HG02938 (cell line): Measurements from ENCODE around the gene NQO1.
"Not testable (repeated sequence)": the region's sequence is repeated elsewhere in the genome, so short reads cannot be mapped to it uniquely, and the experiment has no call there.

Experiments used
- ATAC-seq: cut with Tn5 transposase; IDR thresholded peaks from one replicate; pipeline ENCODE4 v1.9.1; 2021; ENCODE audit warnings: mild to moderate bottlenecking, moderate library complexity; ENCODE audit not compliant: unreplicated experiment

The NQO1 gene

GRCh38 chr16:69726313-69727060, at the start of gene NQO1:
Gene NQO1 (minus strand): TSS chr16:69726560. CDS start chr16:69726439, 121 bp downstream.
- peak; percentile 96 for ATAC-seq

- no peak for ATAC-seq
These were observed 49.2 kb upstream of the NQO1 start for GRCh38 chr16:69775563-69775962.

GRCh38 chr16:69773260-69773947, 47.0 kb upstream of the NQO1 start:
- no peak for ATAC-seq

DNA sequence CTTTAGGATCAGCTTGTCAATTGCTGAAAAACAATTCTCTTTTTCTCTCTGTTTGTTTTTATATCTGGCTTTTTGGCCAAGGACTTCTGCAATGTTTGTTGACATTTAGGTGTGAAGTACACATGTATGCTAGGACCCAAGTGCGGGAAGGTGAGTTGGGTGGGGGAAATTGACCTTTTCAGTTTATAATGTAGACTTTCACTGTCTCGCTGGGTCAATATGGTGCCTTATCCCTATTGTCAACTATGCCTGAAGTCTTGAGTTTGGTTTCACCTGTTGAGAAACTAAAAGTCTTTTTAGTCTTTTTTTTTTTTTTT, 45.2 kb upstream of the NQO1 start:
- no peak for ATAC-seq

GRCh38 chr16:69769404-69769803, 43.0 kb upstream of the NQO1 start:
- no peak for ATAC-seq

GRCh38 chr16:69768666-69769065, 42.3 kb upstream of the NQO1 start:
- no peak for ATAC-seq

DNA sequence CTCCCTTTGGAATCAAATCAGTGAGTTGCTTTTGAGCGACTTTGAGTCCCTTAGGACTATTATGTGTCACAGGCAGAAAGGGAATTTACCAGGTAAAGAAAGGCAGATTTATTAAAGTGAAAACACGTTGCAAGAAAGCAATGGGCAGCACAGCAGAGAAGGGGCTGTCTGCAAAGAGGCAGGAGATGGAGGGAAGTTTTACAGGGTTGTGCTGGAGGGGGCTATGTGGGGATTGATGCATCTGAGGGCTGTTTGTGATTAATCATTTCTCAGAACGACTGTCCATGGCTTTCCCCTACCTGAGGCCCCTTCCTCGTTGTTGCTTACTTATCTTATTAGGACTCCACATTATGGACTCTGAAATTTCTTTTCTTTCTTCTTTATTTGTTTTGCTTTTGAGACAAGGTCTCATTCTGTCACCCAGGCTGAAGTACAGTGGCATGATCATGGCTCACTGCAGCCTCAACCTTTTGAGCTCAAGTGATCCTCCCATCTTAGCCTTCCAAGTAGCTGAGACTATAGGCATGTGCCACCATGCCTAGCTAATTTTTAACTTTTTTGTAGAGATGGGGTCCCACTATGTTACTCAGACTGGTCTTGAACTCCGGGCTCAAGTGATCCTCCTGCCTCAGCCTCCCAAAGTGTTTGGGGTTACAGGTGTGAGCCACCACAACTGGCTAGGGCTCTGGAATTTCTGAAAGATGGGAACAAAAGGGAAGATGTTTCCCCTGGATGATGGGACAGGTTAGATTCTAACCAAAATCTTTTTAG, 41.3 kb upstream of the NQO1 start:
- no peak for ATAC-seq

- ATAC-seq: no peak
These were observed 37.2 kb upstream of the NQO1 start for GRCh38 chr16:69763599-69763942.

DNA sequence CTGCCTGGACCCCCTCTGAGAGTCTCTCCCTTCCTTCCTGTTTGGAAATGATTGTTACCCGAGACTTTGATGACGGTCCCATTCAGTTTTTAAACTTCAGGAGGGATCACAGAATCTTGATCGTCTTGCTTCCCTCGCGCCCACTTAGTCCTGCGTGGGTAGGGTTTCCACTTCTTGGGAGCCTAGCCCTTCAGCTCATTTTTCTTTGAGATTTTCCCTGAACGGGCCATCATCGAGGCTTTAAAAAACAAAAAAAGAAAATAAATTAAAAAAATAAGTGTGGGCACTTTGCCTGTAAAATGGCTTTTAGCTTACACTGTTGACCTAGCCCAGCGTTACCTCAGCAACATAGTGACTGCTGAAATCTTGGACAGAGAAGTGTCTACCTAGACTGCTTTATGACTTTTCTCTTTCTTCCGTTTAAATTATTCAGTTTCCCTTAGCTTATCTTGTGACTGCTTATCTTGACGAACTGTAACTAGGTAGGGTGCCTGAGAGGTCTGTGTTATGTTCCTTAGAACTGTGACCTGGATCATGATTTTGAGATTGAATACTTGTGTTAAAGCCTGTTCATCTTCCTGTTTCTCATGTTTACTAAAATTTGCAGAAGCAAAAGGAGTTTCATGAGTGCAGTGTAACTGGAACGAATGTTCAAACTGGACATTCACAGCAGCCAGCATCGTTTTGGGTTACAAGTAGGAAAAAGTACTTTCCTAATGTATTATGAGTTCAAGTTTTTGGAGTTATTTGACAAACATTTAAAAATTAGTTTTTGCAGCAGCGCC, 36.6 kb upstream of the NQO1 start:
- peak; percentile 5 for ATAC-seq

GRCh38 chr16:69761983-69762813, 35.8 kb upstream of the NQO1 start, which contains the start of gene WWP2:
Gene WWP2 (plus strand): TSS chr16:69762332. CDS start chr16:69787011, 24,679 bp downstream.
- peak; percentile 65 for ATAC-seq

DNA sequence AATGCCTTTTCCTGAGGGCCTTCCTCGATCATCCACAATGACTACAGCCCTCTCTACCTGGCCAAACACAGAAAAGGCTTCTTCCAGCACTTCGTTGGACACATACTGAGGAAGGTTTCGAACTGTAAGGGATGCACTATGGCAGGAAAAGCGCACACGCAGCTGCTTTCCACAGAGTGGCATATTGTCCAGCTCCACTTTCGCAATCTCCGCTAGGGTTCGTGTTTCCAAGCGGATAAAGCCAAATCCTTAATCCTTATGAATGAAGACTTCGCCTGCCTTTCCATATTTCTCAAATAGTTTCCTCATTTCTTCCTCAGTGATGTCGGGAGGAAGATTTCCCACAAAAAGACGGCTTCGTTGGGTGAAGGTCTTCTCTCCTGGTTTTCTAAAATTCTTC, 31.0 kb upstream of the NQO1 start:
- not testable (repeated sequence) for ATAC-seq

- no peak for ATAC-seq
These were observed 30.3 kb upstream of the NQO1 start for GRCh38 chr16:69756705-69757104.

DNA sequence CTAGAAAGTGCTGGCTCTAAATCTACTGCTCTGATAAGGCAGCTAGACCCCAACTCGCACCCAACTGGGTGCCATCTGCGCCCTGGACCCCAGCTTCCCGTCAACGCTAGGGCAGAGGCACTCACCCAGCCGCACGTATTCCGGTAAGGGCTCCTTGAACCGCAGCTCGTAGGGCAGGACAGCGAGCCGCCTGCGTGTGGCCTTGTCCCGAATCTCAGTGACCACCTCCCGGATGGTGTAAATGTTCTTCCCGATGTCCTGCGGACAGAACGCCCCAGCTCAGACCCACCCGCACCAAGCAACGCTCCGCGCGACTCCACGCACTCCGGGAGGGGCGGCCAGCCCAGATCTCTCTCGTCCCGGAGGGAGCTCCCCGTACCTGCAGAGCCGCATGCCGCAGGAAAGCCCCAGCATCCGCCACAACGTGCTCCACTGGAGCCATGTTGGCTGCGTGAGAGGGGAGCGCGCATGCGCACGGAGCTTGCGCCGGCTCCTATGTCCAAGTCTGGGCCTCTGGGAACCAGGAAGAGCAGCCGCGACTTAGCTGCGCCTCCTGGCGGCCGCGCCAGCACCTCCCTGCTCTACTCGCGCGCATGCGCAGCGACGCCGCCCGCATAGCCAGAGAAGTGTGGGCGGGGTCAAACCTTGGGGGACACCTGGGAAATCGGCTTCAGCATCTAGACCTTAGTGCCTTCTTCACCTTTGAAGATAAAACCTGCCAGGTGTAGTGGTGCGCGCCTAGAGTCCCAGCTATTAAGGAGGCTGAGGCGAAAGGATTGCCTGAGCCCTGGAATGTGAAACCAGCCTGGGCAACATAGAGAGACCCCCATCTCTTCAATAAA, 28.3 kb upstream of the NQO1 start, which contains the start of gene NOB1:
Gene NOB1 (minus strand): TSS at position 458 of the 842 bp plus-strand sequence. CDS start 16 bp downstream, at position 442.
- ATAC-seq: peak; percentile 90

DNA sequence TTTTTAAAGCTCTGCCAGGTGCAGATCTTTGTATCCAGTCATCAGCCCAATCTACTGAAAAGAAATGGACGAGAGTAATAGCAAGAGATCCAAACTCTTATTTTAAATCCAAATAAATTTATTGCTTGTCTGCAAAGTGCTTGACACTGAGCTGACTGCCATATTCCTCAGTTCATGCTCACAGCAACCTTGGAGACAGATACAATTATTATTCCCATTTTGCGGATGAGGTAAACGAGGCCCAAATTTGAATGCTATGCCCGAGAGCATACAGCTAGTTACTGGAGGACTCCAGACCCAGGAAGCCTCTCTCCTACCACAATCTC, 27.7 kb upstream of the NQO1 start:
- ATAC-seq: no peak

- ATAC-seq: no peak
These were observed 22.5 kb upstream of the NQO1 start for GRCh38 chr16:69748694-69749345.

DNA sequence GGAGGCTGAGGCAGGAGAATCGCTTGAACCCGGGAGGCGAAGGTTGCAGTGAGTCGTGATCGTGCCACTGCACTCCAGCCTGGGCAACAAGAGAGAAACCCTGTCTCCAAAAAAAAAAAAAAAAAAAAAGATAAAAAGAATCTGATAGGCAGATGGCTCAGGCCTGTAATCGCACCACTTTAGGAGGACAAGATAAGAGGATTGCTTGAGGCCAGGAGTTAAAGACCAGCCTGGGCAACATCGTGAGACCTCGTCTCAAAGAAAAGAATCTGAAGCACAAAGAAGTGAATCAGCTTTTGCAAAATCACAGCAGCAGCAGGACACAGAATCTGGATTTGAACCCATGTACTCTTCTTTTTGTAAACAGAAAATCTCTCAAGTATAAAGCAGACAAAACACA, 20.8 kb upstream of the NQO1 start:
- ATAC-seq: no peak

- ATAC-seq: no peak
These were observed 19.6 kb upstream of the NQO1 start for GRCh38 chr16:69745959-69746358.

DNA sequence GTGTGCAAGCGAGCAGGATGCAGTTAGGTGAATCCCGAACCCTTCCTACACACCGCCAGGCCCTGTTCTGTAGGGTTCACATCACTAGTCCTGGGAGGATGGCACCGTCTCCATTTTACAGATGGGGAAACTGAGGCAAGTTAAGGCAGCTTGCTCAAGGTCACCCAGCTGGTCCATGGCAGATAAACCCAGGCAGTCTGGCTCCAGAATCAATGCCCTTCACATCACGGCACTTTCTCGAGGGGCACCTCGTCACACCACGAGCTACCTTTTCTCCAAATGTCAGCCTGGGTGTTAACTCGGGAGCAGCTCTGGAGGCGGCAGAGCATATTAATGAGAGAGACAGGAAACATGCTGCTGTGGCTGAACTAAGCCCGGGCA, 18.9 kb upstream of the NQO1 start:
- no peak for ATAC-seq
